ENCODE results near the gene PRDM16. TPM values are rescaled to one million over a fixed set of nuclear protein-coding genes. Genes with fewer than 3 reads are reported as not detected.
A peak's percentile ranks its signal among the peaks of the same experiment; 100 is the strongest.

The PRDM16 gene
- total RNA-seq, 2 experiments from 2014 or later: not detected

GRCh38 chr1:3222042-3222692 is 153.2 kb downstream of the PRDM16 start:
- H2AFZ ChIP-seq (ENCODE audit: low read length): 0 out of 2 replicates have a peak overlapping the region, but pooled peaks have one; percentile 46
- intact Hi-C loops (cut with micrococcal nuclease; ENCODE audit: unreplicated experiment): no loop called here
- DNase-seq (ENCODE audit: low spot score): peak; percentile 67
- ChIA-PET POLR2A (no interaction called here), CTCF (ENCODE audit: unreplicated experiment) (no interaction called here)
- BruUV-seq (replicated peaks): no TSS peak
- no peaks in the 10 kb centered on the region for H3K9me2 ChIP-seq (ENCODE audit: insufficient read depth, low read length)
- H4K20me1 ChIP-seq (ENCODE audit: insufficient read depth, low read length): no peaks in the 10 kb centered on the region
- TF ChIP-seq CTCF (conservative IDR thresholded peaks at IDR 0.05; ENCODE audit: low read length) (no peak), EZH2phosphoT487 (IDR thresholded peaks at IDR 0.05; ENCODE audit: borderline replicate concordance, low read depth, low read length) (no peak)
- no peak overlapping the region for H3K4me3 ChIP-seq (ENCODE audit: low read depth, low read length, poor library complexity, severe bottlenecking)
- no peaks in the 10 kb centered on the region for H3K79me2 ChIP-seq (ENCODE audit: insufficient read depth, low read depth, low read length)
- no peak overlapping the region for H3K27ac ChIP-seq (ENCODE audit: low read depth, low read length, poor library complexity, severe bottlenecking)
- peaks cover 14% of the 10 kb centered on the region for H3K4me1 ChIP-seq (ENCODE audit: insufficient read depth, low read length, poor library complexity, severe bottlenecking)
- H3K36me3 ChIP-seq (ENCODE audit: insufficient read depth, low read length): no peaks in the 10 kb centered on the region
- no peaks in the 10 kb centered on the region for H3K9me3 ChIP-seq (ENCODE audit: low read length)
- H3K4me2 ChIP-seq (ENCODE audit: low read length): peak overlapping the region; percentile 45

GRCh38 chr1:3225661-3226060 is 156.7 kb downstream of the PRDM16 start:
- no peaks in the 10 kb centered on the region for H4K20me1 ChIP-seq (ENCODE audit: insufficient read depth, low read length)
- no peak for DNase-seq (ENCODE audit: low spot score)
- intact Hi-C loops (cut with micrococcal nuclease; ENCODE audit: unreplicated experiment): no loop called here
- ChIA-PET POLR2A (interaction anchor here (0.6 kb wide), 1 partner anchor 75 kb away, joined by 3 read pairs; no protein-coding TSS in a partner anchor), CTCF (ENCODE audit: unreplicated experiment) (no interaction called here)
- H2AFZ ChIP-seq (ENCODE audit: low read length): no peak overlapping the region
- no peaks in the 10 kb centered on the region for H3K36me3 ChIP-seq (ENCODE audit: insufficient read depth, low read length)
- no peak overlapping the region for H3K4me3 ChIP-seq (ENCODE audit: low read depth, low read length, poor library complexity, severe bottlenecking)
- no peak overlapping the region for H3K4me2 ChIP-seq (ENCODE audit: low read length)
- no peak overlapping the region for H3K27ac ChIP-seq (ENCODE audit: low read depth, low read length, poor library complexity, severe bottlenecking)
- H3K9me3 ChIP-seq (ENCODE audit: low read length): no peaks in the 10 kb centered on the region
- no peaks in the 10 kb centered on the region for H3K79me2 ChIP-seq (ENCODE audit: insufficient read depth, low read depth, low read length)
- TF ChIP-seq EZH2phosphoT487 (IDR thresholded peaks at IDR 0.05; ENCODE audit: borderline replicate concordance, low read depth, low read length) (no peak), CTCF (conservative IDR thresholded peaks at IDR 0.05; ENCODE audit: low read length) (no peak)
- no peaks in the 10 kb centered on the region for H3K9me2 ChIP-seq (ENCODE audit: insufficient read depth, low read length)
- H3K4me1 ChIP-seq (ENCODE audit: insufficient read depth, low read length, poor library complexity, severe bottlenecking): peaks cover 14% of the 10 kb centered on the region
- BruUV-seq (replicated peaks): no TSS peak

GRCh38 chr1:3226191-3226590 is 157.2 kb downstream of the PRDM16 start:
- Histone ChIP-seq H4K20me1 (ENCODE audit: insufficient read depth, low read length) (no peaks in the 10 kb centered on the region), H3K9me2 (ENCODE audit: insufficient read depth, low read length) (no peaks in the 10 kb centered on the region), H2AFZ (ENCODE audit: low read length) (no peak overlapping the region), H3K4me2 (ENCODE audit: low read length) (no peak overlapping the region), H3K79me2 (ENCODE audit: insufficient read depth, low read depth, low read length) (no peaks in the 10 kb centered on the region), H3K4me1 (ENCODE audit: insufficient read depth, low read length, poor library complexity, severe bottlenecking) (peaks cover 14% of the 10 kb centered on the region), H3K36me3 (ENCODE audit: insufficient read depth, low read length) (no peaks in the 10 kb centered on the region), H3K27ac (ENCODE audit: low read depth, low read length, poor library complexity, severe bottlenecking) (no peak overlapping the region), H3K4me3 (ENCODE audit: low read depth, low read length, poor library complexity, severe bottlenecking) (no peak overlapping the region), H3K9me3 (ENCODE audit: low read length) (no peaks in the 10 kb centered on the region)
- no peak for DNase-seq (ENCODE audit: low spot score)
- TF ChIP-seq CTCF (conservative IDR thresholded peaks at IDR 0.05; ENCODE audit: low read length) (no peak), EZH2phosphoT487 (IDR thresholded peaks at IDR 0.05; ENCODE audit: borderline replicate concordance, low read depth, low read length) (no peak)
- ChIA-PET CTCF (ENCODE audit: unreplicated experiment) (no interaction called here), POLR2A (no interaction called here)
- intact Hi-C loops (cut with micrococcal nuclease; ENCODE audit: unreplicated experiment): no loop called here
- no TSS peak for BruUV-seq (replicated peaks)
